Activated CD8-positive, alpha-beta memory T cell treated with anti-CD3 and anti-CD28 coated beads for 36 hours (primary cell): ENCODE data around the gene ZDHHC14. TPM values are rescaled to one million over a fixed set of nuclear protein-coding genes. Genes with fewer than 3 reads are reported as not detected.
"Not testable (repeated sequence)": the region's sequence is repeated elsewhere in the genome, so short reads cannot be mapped to it uniquely, and the experiment has no call there.

Experiments
- CTCF ChIA-PET: fragments of 350-600 bp; sonication (Branson Sonifier 250); formaldehyde crosslinking; loops from one replicate; lab custom pipeline; 2021; ENCODE audit warnings: antibody characterized with exemption; lab: Charles Lee
- POLR2A ChIA-PET: fragments of 350-600 bp; sonication (Branson Sonifier 250); formaldehyde crosslinking; loops from one replicate; lab custom pipeline; 2021; ENCODE audit warnings: antibody characterized with exemption; lab: Charles Lee
- total RNA-seq, 2 experiments: library from RNA; stranded (reverse); gene quantifications; one replicate each; pipeline ENCODE4 v1.2.3, GENCODE V29; 2021

The ZDHHC14 gene
- total RNA-seq, 2 experiments from 2014 or later: 6.5 to 7.2 TPM

DNA sequence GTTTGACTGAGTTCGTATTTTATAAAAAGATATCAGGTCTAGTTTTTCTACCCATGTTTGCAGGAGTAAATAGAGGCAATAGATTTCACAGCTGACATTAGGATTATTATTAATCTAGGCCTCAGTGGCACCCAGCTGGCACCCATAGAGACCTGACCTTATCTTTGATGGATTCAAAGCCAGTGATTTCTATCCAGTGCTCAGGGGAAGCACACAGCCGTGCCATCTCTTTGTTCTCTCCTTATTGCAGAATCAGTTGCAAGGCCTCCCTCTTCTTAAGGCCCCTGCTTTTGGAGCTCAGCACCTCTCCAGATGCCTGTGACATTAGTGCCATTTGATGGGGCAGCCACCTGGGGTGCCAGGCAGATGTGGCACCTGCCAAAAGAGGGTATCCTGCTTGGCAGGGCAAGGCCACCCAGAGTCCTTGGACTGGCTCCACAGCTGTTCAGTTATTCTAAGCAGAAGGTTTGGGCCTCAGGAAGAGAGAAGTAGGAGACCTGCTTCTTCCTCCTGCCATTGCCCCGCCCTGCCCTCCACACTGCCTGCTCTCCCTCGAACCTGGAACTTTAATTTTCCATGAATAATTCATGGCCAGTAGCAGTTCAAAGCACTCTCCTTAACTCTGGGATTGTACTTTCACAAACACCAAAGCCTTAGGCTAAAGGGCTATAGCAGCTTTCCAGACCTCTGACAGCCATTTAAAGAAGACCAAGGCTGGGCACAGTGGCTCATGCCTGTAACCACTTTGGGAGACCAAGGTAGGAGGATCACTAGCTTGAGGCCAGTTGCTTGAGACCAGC lies 206.3 kb downstream of the ZDHHC14 start:
- CTCF ChIA-PET: no interaction called here
- POLR2A ChIA-PET: no interaction called here

DNA sequence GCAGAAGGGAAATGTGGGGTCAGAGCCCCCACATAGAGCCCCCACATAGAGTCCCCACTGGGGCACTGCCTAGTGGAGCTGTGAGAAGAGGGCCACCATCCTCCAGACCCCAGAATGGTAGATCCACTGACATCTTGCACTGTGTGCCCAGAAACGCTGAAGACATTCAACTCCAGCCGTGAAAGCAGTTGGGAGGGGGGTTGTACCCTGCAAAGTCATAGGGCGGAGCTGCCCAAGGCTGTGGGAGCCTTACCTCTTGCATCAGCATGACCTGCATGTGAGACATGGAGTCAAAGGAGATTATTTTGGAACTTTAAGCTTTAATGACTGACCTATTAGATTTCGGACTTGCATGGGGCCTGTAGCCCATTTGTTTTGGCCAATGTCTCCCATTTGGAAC lies 209.7 kb downstream of the ZDHHC14 start:
- CTCF ChIA-PET, POLR2A ChIA-PET: not testable (repeated sequence)

DNA sequence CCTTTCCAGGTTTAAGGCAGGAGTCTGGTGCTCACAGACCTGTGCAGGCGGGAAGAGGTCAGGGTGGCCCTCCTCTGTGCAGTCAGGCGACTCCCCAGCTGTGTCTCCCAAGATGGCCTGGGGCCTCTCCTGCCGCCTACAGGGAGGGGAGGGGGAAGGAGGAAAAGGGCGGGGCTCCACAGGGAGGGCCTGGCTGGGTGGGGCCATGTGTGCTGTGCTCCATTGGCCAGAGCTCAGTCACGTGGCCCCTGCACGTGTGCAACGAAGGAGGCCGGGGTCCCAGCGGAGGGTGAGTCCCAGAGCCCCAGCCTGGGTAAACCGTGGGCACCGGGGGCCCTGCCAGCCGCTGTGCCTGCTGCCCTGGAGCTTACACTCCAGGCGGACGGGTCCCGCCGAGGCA lies 211.6 kb downstream of the ZDHHC14 start:
- POLR2A ChIA-PET: no interaction called here
- CTCF ChIA-PET: no interaction called here

DNA sequence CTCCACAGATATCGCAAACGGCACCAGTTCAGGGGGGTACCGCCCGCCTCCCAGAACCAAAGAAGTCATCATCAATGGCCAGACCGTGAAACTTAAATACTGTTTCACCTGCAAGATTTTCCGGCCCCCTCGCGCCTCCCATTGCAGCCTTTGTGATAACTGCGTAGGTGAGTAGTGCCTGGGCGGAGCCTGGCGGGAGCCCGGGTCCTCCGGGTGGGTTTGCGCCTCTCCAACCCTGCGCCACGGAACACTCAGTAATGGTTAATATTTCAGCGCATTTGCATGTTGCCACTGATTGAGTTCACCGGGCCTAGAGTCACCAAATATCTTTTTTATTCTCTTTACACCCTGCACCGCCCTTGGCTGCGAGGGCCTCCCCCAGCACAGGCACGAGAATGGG lies 212.0 kb downstream of the ZDHHC14 start:
- ChIA-PET CTCF (no interaction called here), POLR2A (no interaction called here)

DNA sequence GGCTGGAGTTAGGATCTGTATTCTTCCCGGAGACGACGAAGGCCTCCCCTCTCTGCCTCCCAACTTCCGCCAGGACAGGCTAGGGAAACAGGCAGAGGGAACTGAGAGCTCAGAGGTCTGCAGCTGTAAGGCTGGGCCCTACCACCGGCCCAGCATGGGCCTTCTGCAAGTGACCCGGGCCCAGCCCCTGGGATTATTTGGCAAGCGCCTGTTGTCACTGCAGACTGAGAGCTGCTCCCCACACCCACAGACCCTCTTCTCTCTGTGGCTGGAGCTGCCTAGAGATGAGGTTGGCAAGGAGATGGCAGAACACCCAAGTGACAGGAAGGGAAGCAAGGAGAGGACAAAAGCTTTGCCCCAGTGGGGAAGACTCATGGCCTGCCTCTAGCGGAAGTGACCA lies 212.6 kb downstream of the ZDHHC14 start:
- POLR2A ChIA-PET: no interaction called here
- CTCF ChIA-PET: no interaction called here

DNA sequence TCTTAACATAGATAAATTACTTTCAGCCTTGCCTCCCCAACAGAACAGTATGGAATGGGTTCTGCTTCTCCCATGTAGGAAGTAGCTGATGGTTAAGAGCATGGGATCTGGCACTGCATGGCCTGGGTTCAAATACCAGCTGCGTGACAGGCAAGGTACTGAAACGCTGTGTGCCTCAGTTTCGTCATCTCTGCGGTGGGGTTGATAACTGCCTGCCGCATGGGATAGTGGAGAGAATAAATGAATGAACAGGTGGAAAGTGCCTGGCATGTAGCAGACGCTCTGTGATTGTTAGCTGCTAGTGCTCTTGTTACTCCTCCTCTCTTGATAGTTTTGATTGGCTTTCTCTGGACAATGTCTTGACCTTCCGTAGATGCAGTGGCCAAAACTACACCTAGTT lies 213.3 kb downstream of the ZDHHC14 start:
- CTCF ChIA-PET: no interaction called here

DNA sequence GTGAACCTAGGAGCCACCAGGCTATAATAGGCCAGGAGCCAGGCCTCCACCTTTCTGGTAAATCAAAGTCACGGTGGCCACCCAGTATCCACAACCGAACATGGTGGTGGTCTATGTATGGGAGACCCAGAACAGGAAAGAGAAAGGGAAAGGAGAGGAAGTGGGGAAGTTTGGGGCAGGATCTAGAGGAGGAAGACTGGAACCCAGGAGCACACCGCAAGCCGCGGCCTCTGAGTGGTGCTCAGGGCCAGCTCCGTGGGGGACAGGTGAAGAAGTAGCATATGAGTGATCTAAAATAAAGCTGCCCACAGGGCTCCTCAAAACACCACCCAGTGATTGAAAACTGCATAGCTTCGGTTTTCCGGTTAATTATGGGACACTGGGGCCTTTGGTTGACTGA lies 214.8 kb downstream of the ZDHHC14 start:
- CTCF ChIA-PET: interaction anchor here (0.6 to 0.8 kb wide), 2 partner anchors 136 to 278 kb away, joined by 3 read pairs; no protein-coding TSS in a partner anchor

More for the DNA sequence above, 213.3 kb downstream of the ZDHHC14 start:
- POLR2A ChIA-PET: no interaction called here

DNA sequence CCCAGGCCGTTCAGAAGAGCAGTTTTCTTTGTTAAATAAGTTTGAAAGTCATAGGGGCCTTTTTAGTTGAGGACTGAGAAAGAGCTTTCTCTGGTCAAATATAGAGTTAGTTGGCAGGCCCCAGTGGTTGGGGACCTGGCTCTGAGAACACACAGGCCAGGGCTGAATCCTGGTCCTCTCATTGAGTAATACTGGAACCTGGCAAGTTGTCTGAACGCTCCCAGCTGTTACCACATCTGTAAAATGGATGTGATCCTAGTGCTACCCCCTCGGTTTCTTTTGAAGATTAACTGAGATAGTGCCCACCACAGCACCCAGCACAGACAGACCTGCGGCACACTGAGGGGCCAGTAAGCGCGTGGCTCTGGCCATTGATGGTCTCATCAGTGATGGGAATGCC lies 215.5 kb downstream of the ZDHHC14 start:
- ChIA-PET POLR2A (no interaction called here), CTCF (interaction anchor here (0.6 to 0.8 kb wide), 2 partner anchors 137 to 279 kb away, joined by 3 read pairs; no protein-coding TSS in a partner anchor)

More for the DNA sequence above, 214.8 kb downstream of the ZDHHC14 start:
- POLR2A ChIA-PET: no interaction called here

DNA sequence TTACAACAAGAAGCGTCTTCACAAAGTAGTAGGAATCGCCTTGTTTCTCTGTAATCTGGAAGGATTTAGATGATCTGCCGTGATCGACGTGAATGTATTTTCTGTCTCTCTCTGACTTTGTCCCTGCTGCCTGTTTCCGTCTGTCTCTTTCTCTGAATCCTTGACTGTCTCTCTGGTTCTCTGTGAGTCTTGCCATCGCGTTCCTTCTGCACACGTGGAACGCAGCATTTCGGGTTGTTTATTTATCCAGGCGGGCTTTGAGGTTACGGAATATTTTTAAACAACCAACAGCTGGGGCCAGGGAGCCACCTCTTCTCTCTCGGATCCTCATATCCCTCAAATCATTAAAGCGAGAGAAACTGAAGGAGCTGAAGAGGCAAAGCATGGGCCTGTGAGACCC lies 215.9 kb downstream of the ZDHHC14 start:
- CTCF ChIA-PET: interaction anchor here (0.6 kb wide), 1 partner anchor 1395 kb away, joined by 6 read pairs; no protein-coding TSS in a partner anchor
- POLR2A ChIA-PET: no interaction called here

DNA sequence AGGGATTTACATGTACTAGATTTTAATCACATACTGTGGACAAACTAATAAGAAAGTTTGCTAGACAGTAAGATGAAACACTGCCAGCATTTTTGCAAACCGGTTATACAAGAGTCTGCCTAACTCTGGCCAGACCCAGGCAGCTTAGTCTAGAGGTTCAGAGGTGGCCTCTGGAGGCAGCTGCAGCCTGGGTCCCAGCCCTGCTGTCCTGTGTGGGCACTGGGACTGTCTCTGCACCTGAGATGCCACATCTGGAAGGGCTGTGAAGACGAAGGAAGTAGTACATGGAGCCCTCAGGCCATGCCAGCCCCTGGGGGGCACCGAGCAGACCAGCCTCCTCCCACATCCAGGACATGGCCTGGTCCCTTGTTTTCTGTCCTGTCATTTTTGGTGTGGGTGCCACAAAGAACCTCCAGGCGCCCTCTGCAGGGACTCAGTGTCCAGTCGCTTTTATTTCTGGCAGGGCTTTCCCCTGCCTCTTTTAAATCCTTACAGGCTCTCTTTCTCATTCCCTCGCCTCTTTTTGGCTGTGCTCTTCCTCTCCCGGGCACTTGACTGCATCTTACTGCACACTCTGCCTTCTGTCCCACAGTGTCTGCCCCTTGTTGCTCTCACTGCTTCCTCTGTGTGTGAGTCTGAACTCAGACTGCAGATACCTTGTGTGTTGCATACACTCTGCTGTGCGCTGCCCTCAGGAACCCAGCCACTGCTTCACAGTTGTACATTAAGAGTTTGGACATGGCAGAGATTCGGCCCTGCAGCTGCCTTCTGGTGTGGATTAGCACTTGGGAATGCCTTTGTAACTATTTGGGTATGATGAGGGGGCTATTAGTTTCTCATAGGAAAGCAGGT lies 216.7 kb downstream of the ZDHHC14 start:
- ChIA-PET POLR2A (no interaction called here), CTCF (interaction anchor here (0.6 kb wide), 1 partner anchor 1394 kb away, joined by 6 read pairs; no protein-coding TSS in a partner anchor)

DNA sequence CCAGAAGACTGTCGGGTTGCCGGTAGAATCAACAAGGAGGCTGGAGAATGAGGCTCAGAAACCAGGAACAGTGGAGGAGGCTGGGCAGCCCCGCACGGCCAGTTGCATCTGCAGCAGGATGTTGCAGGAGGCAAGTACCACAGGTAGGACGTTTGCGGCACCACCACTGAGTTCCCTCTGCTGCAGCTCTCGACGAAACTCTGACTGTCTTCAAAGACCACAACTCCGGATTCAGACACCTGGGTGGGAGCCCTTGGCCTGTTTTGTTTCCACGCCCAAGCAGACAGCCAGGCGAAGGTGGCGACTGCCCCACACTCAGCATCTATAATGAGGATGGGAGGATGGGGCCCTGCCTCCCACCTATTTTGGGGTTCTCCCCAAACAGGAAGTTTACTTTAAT lies 218.2 kb downstream of the ZDHHC14 start:
- ChIA-PET POLR2A (no interaction called here), CTCF (no interaction called here)

DNA sequence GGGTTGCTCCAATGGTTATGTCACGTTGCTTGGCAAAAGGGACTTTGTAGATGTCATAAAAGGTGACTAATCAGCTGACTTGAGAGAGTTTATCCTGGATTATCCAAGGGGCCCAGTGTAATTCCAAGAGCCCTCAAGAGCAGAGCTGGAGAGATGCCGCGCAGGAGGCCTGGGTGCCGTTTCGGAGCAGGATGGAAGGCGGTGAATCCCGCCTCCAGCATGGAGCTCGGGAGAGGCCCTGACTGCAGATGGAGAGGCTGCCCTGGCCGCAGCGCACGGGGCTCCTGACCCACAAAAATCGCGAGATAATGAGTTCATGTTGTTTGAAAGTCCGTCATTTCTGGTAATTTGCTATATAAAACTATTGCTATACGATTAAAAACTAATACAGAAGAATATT lies 219.8 kb downstream of the ZDHHC14 start:
- CTCF ChIA-PET: no interaction called here

DNA sequence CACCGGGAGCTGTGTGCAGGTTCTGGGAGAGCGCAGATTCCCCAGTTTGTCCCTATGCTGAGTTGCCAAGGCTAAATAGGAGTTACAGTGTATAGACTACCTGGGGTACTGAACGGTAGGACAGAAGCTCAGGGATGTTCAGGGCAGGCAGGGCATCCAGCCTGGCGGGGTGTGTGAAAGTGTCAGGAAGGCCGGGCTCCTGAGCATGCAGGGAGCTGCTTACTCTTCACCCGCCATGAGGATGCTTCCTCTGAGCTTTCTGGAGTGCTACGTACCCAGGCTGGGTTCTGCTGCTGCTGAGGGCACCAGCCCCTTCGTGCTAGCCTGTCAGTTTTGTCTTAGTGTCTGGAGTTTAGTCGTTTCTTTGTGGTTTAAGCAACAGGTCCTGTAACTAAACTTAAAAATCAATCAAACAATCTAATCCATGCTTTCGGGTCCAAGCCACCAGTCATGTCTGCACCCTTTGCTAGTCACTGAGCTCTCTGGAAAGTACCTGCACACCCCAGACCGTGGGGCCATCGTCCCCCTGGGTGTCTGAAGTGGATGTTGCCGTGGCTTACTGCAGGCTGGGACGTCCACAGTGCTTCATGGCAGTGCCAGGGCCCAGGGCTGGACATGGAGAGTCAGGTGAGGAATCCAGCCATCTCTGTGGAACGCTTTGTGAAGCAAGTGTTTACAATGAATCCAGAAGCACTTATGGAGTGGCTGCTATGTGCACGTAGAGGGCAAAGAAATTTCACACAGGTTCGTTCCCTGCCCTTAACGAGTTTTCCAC lies 221.7 kb downstream of the ZDHHC14 start:
- POLR2A ChIA-PET: no interaction called here
- CTCF ChIA-PET: no interaction called here

More for the DNA sequence above, 219.8 kb downstream of the ZDHHC14 start:
- POLR2A ChIA-PET: no interaction called here

DNA sequence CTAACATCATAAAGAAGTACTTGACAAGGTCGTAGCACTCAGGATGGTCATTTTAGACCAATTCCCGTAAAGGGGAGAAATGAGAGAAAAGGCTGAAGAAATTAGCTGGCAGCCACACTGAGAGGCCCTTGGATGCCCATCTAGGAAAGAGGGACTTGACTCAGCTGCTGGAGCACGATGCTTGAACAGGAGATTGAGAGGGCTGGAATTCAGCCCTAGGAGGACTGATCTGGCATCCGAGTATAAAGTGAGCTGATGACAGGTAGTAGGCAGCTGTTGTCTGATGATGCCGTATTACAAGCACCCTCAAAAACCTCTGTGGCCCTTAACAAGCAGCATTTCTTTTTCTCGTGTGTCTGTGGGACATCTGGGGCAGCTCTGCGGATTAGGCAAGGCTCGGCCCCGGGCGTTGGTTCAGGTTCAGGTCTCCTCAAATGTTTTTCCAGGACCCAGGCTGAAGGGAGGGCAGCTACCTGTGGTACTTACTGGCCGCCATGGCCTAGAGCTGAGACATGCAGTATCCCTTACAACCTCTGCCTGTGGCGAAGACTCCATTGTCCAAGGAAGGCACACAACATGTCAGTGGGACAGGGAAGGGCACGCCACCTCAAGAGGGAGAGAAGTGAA lies 222.4 kb downstream of the ZDHHC14 start:
- ChIA-PET POLR2A (no interaction called here), CTCF (no interaction called here)

DNA sequence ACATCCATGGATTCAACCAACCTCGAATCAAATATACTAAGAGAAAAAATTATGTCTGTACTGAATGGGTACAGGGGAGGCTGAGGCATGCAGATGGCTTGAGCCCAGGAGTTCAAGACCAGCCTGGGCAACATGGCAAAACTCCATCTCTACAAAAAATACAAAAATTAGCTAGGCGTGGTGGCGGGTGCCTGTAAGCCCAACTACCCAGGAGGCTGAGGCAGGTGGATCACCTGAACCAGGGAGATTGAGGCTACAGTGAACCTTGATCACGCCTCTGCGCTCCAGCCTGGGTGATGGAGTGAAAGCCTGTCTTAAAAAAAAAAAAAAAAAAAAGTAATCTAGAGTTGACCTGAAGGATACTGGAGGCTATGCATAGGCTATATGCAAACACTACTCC lies 223.0 kb downstream of the ZDHHC14 start:
- ChIA-PET CTCF (no interaction called here), POLR2A (no interaction called here)

DNA sequence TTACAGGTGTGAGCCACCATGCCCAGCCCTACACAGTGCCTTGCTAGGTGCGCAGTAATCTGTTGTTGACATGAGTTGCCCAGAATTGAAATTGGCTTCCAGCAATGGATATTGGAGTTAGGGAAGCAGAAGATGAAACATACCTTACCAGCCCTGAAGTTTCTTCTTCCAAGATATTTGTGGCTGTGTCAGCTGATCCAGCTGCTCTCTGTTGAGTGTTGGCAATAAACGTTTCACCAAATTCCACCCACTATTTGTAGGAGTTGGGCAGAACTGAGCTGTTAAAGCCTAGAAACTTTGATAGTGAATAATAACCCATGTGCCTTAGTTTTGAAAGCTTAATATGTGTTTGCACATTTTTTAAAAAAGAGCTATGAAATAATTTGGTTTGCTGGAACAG lies 223.8 kb downstream of the ZDHHC14 start:
- ChIA-PET POLR2A (no interaction called here), CTCF (no interaction called here)

DNA sequence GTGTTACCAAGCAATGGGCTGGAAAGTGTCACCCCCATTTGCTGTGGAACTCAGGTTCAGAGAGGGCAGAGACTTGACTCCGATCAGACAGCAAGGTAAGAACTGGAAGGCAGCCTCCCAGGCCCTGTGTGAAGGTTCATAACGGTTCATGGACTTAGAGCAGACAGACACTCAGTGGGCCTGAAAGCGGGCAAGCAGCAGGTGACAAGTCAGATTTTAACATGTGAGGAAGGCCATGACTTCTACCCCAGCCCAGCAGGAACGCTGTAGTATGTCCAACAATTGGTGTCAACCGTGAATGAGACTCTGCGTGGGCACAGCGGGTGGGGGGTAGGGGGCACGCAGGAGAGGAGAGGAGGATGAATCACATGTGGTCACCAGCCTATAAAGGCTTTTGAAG lies 224.5 kb downstream of the ZDHHC14 start:
- POLR2A ChIA-PET: no interaction called here
- CTCF ChIA-PET: no interaction called here

DNA sequence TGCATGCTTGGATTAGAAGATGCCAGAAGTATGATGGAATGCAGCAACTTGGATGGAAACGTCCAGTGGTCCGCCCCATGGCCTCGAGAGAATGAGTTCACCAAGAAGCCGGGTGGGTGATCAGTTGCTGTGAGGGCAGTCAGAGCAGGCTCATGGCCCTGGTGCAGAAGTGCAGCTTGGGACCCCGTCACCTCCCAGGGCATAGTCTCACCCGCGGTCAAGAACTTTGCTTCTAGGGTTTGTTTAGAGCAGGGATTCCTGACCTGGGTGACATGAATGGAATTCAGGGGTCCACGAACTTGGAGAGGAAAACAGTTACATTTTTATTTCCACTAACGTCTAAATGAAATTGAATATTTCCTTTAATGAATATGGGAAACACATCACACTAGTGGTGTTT lies 225.5 kb downstream of the ZDHHC14 start:
- CTCF ChIA-PET: no interaction called here
- POLR2A ChIA-PET: no interaction called here
